Hypothalamus (tissue), 51 donors: ENCODE data around the gene ZSCAN10.
"Not testable (repeated sequence)": the region's sequence is repeated elsewhere in the genome, so short reads cannot be mapped to it uniquely, and the experiment has no call there.

Experiments
- DNase-seq, 51 donors: peaks; one replicate each; lab custom pipeline; 2025; lab: John Stamatoyannopoulos, UW

ZSCAN10 gene

DNA sequence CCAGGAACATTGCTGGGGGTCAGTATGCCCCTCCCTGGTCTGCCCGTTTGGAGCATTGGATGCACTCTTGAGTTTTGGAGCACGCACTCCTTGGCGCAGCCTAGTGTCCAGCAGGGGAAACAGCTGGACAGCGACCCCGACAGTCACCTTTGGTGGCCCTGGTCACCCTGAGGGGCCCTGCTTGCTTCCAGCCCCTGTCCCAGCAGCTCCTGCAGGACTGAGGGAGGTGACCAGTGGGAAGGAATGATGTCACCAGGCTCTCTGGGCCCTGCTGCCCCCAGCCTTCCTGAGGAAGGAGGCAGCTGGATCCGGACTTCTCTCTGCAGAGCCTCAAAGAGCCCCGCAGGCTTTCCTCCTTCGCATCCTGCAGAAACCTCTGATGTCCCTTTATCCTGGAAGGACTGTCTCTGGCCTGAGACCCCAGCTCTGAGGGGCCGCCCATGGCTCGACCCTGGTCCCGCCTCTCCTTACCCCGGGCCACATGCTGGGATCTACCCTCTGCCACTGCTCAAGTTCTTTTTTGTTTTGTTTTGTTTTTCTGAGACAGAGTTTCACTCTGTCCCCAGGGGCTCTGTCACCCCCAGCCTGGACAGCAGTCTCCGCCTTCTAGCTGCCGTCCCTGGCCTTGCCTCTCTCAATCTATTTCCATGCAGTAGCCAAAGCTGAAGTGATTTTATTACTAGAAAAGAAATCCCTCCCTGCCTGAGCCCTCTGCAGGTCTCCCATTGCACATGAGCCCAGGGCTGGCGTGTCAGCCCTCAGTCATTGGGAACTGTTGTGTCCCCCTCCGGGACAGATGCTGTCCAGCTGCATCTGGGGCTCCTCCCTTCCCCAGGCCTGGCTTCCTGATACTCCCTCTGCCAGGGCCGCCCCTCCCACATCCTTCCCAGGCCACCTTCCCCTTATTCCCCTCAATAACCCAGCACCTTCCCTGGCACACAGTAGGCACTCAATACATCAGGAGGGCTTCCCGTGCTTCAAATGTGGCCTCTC lies 11.6 kb downstream of the ZSCAN10 start:
- DNase-seq = no peak

DNA sequence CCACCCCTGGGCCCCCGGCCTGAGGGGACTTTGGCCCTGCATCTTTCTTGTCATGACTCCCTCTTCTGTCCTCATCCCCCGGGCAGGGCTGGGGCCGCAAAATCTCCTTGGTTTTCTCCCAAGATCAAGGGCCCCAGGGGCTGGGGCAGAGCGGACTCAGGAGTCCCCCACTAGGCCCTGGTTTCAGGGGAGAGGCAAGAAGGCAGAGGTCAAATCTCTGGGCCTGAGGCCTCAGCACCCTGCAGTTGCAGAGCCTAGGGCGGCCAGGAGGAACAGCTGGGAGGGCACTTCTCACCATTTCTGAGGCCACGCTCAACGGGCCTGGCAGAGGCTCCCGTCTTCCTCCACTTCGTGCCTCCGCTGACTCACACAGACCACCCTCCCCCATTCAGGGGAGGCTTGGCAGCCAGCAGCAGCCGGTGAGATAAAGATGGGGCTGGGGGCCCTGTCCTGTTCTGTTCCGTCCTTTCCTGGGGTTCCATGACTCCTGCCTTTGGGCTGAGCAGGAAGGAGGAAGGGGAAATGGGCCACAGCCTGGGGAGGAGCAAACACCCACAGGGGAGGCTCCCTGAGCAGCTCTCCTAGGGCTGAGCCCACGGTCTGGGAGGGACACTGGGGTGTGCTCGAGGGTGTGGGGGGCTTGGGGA lies 12.4 kb downstream of the ZSCAN10 start:
- DNase-seq = no peak

DNA sequence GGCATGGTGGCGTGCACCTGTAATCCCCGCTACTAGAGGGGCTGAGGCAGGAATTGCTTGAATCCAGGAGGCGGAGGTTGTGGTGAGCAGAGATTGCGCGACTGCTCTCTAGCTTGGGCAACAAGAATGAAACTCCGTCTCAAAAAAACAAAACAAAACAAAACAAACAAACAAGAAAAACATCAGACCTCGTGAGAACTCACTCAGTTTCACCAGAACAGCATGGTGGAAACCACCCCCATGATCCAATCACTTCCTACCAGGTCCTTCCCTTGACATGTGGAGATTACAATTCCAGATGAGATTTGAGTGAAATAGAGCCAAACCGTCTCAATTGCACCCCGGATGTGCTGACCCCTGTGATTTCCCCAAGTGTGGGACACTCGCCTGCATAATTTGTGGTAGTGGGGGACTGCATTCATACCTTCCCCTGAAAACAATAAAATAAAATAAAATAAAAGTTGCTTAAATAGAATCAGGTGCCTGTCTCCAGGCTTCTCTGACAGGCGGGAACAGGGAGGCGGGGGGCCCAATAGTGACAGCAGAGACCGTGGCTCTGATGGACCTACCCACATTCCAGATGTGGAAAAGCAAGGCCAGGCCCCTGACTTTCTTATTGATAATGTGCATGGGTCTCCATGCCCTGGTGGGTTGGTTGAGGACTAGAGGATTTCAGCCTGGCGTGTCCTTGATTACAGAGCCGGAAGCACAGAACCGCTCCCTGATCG lies 13.1 kb downstream of the ZSCAN10 start:
- no peak for DNase-seq

DNA sequence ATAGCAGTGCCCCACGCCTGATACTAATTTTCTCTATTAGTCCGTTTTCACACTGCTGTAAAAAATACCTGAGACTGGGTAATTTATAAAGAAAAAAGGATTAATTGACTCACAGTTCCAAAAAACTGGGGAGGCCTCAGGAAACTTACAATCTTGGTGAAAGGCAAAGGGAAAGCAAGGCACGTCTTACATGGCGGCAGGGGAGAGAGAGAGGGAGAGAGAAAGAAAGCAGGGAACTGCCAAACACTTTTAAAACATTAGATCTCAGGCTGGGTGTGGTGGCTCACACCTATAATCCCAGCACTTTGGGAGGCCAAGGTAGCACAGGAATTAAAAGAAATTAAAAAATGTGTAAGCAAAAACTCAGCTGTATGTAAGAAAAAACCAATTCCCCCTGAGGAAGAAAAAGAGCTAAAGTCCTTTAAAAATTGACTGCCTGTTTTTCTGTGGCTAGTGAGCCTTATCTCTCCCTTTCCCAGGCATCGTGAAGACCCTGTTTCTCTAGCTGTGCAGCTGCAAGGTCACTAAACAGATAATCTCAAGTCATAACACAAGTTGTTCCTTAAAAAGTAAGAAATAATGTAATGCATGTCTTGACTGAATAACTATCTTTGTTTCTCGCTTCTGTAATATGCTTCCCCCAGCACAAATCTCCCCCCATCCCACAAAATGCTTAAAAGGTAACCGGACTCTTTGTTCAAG lies 14.0 kb downstream of the ZSCAN10 start:
- DNase-seq = no peak

DNA sequence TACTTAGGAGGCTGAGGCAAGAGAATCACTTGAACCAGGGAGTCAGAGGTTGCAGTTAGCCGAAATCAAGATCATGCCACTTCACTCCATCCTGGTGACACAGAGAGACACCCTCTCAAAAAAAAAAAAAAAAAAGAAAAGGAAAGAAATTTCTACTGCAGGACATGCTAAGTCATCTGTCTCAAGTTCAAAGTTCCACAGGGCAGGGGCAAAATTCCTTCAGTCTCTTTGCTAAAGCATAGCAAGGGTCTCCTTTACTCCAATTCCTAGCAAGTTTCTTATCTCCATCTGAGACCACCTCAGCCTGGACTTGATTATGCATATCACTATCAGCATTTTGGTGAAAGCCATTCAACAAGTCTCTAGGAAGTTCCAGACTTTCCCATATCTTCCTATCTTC lies 14.6 kb downstream of the ZSCAN10 start:
- no peak for DNase-seq

DNA sequence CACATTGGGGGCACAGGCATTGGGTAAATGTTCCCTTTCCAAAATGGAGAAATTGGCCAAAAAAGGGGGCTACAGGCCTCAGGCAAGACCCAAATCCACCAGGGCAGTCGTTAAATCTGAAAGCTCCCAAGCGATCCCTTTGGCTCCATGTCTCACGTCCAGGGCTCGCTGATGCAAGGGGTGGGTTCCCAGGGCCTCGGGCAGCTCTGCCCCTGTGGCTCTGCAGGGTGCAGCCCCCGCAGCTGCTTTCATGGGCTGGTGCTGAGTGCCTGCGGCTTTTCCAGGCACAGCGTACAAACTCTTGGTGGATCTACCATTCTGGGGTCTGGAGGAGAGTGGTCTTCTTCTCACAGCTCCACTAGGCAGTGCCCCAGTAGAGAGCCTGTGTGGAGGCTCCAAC lies 15.7 kb downstream of the ZSCAN10 start:
- not testable (repeated sequence) for DNase-seq

DNA sequence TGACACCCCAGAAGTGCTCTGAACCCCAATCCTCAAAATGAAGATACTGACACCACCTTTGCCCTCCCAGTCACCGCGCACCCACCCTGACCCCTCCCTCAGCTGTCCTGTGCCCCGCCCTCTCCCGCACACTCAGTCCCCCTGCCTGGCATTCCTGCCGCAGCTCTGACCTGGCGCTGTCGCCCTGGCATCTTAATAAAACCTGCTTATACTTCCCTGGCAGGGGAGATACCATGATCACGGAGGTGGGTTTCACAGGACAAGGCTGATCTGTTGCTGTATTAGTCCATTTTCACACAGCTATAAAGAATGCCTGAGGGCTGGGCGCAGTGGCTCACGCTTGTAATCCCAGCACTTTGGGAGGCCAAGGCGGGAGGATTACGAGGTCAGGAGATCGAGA lies 17.1 kb downstream of the ZSCAN10 start:
- not testable (repeated sequence) for DNase-seq

DNA sequence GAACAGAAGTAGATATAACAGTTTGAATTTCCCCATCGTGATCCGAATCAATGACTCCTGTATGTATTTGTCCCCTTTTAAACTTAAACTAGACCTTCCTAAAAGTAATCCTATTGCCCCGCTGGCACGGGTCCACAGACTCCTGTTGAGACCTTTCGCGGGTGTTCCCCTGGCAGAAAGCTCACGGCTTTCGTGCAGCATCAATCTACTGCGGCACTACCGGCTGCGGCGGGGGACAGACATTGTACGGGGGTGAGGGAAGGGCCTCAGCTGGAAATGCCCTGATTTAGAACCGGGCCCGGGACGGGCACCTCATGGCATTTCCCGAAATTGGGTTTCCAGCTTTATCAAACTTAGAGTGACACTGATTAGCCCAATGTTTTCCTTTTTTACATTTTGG lies 19.1 kb downstream of the ZSCAN10 start:
- no peak for DNase-seq

DNA sequence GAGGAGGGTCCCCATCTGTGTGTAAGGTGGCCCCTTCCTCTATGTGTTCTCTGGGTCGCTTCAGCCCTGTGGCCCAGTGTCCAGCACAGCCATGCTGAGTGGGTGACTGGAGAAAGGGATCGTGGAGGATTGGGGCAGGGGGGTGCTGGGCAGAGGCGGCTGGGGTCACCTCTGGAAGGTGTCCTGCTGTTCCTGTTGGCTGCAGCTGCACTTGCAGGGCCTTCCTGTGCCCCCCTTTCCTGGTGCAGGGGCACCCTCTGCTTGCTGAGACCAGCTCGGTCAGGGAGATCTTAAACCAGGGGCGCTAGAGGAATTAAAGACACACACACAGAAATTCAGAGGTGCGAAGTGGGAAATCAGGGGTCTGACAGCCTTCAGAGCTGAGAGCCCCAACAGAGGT lies 22.5 kb downstream of the ZSCAN10 start:
- DNase-seq = no peak

DNA sequence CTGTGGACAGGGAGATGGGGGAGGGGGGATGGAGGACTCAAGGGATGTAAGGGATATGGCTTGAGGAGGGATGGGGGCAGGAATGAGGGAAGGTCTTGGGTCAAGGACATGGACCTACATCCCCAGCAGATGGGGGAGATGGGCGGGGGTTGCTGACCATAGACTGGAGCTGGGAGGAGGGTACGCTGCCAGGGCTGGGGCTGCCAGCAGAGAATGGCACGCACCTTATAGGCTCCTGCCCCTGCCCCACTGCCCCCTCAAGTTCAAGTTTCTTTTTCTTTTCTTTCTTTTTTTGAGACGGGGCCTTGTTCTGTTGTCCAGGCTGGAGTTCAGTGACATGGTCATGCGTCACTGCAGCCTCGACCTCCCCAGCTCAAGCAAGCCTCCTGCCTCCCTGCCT lies 23.1 kb downstream of the ZSCAN10 start:
- DNase-seq = not testable (repeated sequence)

DNA sequence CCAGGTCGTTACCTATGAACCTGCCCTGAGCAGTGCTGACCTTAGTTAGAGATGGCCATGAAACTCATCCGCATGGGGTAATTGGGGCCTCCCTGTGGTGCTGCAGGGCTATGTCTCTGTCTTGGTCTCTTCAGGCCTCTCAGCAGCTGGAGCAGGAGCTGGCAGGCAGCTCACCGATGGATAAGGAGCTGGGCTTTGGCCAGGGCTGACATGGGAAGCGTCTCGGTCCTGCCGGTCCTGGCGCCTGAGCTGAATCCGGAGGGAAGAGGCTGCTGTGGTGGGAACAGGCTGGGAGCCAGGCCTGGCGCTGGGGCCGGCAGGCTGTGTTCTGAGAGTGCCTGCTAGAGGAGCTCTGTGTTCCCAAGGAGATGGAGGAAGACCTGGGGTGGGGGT lies 23.6 kb downstream of the ZSCAN10 start:
- peak in 8 of 51 donors; percentile 6 to 23 (median 12) for DNase-seq

DNA sequence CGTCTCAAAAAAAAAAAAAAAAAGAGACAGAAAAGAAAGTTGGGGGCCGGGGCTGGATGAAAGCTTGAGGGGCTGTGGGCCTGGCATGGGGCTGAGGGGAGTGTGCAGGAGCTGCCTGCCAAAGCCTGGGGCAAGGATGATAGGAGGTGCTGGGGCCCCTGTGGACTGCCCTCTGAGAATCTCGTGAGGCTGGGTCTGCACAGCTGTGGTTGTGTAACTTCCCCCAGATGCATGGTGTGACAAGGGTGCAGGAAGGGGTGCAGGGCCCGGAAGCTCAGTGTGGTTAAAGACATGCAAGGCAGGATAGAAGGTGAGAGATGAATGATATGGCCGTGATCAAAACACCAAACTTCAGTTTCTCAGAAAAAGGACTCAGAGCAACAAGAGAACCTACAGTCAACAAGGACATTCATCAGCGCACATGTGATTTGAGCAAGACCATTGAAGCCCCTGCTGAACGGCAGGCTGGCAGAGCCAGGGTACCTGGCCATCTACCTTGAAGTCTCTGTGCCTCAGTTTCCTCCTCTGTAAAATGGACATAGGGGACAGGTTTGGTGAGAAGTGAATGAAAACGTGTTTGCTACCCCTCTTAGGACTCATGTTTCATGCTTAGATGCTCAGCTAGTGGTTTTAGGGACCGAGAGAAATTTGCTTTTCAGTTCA lies 24.1 kb downstream of the ZSCAN10 start:
- no peak for DNase-seq

DNA sequence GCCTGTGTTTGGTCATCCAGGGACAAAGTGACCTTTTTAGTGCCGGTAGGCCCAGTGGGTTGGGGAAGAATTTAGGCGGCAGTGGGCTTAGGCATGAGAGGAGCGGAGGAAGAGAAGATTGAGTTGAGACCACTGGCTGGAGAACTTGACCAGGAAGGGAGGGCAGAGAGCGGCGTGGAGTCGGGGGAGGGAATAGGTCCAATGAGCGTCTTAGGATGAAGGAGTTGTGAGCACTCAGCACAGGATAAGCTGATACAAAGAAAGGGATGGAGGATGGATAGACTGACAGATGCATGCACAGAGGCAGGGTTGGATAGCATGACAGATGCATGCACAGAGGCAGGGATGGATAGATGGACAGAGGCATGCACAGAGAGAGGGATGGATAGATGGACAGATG lies 25.6 kb downstream of the ZSCAN10 start:
- no peak for DNase-seq

DNA sequence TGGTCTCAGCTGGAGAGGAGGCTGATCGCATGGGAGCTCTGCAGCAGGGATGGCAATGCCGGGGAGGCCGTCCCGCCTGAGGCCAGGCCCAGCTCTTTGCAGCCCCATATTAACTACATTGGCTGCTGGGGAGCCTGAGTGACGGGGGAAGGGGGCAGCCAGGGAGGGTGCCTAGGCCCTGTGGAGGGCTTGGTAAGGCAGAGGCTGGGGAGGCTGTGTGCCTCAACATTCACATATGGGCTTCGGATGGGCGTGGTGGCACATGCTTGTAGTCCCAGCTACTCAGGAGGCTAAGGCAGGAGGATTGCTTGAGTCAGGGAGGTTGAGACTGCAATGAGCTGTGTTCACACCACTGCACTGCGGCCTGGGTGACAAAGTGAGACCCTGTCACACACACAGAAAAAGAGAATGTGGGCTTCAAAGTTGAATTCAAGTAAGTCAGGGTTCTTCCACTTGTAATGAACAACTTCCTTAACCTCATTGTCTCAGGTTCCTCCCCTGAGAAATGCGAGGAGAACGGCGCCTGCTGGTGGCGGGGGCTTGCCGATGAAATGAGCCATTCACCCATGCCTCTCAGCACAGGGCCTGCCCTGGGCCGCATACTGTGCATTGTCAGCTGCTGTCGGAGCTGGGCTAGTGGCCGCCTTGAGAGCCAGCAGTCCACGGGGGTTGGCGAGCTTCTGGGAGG lies 26.4 kb downstream of the ZSCAN10 start:
- not testable (repeated sequence) for DNase-seq

DNA sequence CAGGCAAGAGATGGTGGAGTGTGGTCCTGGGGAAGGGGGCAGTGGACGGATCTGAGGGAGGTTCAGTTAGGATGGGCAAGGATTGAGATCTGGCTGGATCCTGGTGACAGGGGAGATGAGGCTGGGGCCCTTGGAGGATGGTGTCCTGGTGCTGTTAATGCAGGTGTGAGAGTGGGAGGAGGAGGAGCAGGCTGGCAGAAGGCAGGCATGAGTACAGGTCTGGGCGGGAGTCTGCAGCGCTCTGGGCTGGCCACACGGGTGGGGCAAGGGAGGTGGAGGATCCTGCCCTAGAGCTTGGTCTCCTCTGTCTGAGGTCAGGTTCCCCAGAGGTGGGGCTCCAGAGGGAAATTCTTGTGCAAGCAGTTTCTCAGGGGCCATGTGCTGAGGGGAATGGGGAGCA lies 26.9 kb downstream of the ZSCAN10 start:
- DNase-seq = not testable (repeated sequence)

DNA sequence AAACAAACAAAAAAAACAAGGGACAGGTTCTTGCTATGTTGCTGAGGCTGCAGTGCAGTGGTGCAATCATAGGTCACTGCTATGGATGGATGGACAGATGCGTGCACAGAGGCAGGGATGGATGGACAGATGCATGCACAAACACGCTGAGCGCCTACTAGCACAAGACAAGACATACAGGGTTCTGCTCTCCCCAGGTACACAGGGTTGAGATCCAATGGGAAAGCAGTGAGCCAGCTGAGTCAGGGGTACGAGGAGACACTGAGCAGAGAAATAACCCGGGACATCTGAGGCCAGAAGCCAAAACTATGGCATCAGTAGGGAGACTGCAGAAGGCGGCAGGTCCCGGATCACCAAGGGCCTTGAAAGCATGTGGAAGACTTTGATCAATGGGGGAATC lies 27.4 kb downstream of the ZSCAN10 start:
- no peak for DNase-seq

DNA sequence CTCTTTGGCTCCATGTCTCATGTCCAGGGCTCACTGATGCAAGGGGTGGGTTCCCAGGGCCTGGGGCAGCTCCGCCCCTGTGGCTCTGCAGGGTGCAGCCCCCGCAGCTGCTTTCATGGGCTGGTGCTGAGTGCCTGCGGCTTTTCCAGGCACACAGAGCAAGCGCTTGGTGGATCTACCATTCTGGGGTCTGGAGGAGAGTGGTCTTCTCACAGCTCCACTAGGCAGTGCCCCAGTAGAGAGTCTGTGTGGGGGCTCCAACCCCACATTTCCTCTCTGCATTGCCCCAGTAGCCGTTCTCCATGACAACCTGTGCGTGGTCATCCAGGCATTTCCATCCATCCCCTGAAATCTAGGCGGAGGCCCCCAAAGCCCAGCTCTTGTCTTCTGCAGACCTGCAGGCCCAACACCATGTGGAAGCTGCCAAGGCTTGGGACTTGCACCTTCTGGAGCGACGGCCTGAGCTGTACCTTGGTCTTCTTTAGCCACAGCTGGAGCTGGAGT lies 28.4 kb downstream of the ZSCAN10 start:
- no peak for DNase-seq

DNA sequence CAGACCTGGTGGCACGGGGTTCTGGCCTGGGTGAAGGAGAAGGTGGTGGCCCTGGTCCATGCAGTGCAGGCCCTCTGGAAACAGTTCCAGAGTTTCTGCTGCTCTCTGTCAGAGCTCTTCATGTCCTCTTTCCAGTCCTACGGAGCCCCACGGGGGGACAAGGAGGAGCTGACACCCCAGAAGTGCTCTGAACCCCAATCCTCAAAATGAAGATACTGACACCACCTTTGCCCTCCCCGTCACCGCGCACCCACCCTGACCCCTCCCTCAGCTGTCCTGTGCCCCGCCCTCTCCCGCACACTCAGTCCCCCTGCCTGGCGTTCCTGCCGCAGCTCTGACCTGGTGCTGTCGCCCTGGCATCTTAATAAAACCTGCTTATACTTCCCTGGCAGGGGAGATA lies 29.9 kb downstream of the ZSCAN10 start:
- DNase-seq = not testable (repeated sequence)

DNA sequence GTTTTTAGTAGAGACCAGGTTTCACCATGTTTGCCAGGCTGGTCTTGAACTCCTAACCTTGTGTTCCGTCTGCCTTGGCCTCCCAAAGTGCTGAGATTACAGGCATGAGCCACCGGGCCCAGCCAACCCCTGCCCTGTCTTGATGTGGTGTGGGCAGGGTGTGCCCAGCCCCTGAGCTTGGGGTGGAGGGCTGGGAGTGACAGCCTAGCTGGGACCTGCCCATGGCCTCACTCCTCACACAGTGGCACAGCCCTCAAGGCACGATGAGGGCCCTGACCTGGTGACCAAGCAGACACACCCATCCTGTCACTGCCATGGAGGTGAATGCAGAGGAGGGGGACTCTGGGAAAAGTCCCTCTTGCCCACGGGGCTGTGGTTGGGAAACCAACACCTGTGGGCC lies 30.6 kb downstream of the ZSCAN10 start:
- no peak for DNase-seq

DNA sequence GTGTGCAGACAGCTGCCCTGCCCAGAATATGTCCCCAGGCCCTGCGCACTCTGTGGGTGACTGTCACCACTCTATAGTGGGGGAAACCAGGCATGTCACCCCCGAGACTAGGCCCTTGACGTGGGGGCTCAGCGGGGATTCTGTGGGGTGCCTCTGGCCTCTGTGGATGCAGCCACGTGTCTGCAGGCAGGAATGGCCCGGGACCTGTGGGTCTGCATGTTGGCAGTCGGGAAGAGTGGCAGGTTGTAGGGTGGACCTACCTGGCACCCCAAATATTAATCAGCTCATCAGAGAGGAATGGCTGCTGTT lies 32.7 kb downstream of the ZSCAN10 start:
- DNase-seq = no peak
